ENCODE measurements around the gene CGB3.
"Not testable (repeated sequence)": the region's sequence is repeated elsewhere in the genome, so short reads cannot be mapped to it uniquely, and the experiment has no call there.

The CGB3 gene

DNA sequence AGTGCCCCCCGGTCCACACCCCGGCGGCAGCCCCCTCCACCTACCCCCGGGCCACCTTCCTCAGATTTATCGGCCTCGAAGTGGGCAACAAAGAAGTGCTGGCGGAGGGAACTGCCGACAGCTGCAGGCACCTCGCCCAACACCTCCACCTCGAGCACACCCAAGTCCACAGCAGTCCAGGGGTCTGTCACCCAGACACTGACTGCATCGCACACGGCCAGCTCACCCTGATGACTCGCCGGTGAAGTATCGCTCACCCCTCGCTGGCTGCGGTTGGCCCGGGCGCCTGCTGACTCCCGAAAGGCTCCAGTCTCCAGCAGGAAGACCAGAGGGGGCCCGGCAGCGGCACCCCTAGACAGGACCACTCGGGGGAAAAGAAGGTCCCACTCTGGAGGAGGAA, 1.5 kb upstream of the CGB3 start:
- H3K27ac Mint-ChIP-seq, ATAC-seq: not testable (repeated sequence)

DNA sequence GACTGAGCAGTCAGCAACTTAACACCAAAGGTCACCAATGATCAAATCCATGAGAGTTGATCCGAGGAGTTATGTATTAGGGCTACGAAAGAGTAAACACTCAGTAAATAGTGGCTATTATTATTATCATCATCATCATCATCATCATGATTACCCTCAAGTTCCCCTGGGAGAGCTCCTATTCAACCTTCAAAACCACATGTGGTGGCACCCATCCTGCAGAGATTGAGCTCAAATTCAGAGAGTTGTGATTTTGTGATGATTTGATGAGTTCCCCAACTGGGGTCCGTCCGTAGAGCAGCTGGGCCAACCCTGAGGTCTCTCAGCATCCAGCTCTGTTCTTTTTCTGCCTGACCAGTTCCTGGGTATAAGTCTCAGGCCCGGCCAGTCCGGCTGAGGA, 955 bp upstream of the CGB3 start:
- H3K4me3 Mint-ChIP-seq, H3K27ac Mint-ChIP-seq, H3K27me3 Mint-ChIP-seq, ATAC-seq, H3K9me3 Mint-ChIP-seq, DNase-seq: not testable (repeated sequence)
- peaks cover 15% of the 10 kb centered on the region for H3K4me1 Mint-ChIP-seq

More for the DNA sequence above, 1.5 kb upstream of the CGB3 start:
- H3K9me3 Mint-ChIP-seq, H3K4me3 Mint-ChIP-seq, DNase-seq, H3K27me3 Mint-ChIP-seq: not testable (repeated sequence)
- H3K4me1 Mint-ChIP-seq, result peaks cover 11% of the 10 kb centered on the region

- Mint-ChIP-seq H3K9me3 (no peaks in the 10 kb centered on the region), H3K27ac (no peak overlapping the region), H3K4me1 (peaks cover 33% of the 10 kb centered on the region), H3K27me3 (peaks cover 19% of the 10 kb centered on the region), H3K4me3 (no peak overlapping the region)
- no peak for DNase-seq
- ATAC-seq, result no peak
These were observed 2.0 kb downstream of the CGB3 start for GRCh38 chr19:49022116-49022515.

DNA sequence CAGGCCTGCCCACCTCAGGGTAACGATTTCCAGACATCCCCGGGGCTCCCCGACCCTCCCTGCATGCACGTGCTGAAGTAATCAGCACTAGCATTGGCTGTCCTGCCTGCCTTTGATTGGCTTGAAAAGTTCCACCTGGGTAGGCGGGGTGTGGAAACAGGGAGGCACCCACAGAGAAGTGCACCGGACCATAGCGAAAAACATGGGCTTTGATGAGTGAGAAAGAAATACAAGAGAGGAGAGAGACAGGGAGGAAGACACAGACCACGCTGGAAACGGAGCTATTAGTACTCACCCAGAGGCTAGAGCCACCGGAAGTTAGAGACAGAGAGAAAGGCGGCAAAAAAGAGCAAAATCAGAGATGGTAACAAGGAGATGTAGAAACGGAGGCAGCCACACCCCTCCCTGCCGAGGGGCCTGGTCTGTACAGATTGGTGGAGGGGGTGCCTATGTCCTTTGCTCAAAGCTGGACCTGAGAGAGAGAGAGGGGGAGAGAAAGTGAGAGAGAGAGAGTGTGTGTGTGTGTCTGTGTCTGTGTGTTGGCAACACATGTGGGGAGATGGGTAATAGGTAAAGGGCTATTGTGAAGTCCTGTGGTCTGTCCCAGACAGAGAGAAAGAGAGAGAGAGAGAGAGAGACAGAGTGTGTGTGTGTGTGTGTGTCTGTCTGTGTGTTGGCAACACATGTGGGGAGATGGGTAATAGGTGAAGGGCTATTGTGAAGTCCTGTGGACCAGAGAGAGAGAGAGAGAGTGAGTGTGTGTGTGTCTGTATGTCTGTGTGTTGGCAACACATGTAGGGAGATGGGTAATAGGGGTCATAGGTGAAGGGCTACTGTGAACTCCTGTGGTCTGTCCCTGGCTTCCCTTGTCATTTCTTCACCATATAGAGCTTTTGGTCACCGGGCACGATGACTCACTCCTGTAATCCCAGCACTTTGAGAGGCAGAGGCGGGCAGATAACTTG, 2.9 kb downstream of the CGB3 start:
- Mint-ChIP-seq H3K4me3 (no peak overlapping the region), H3K27me3 (peaks cover 19% of the 10 kb centered on the region), H3K27ac (peak overlapping the region in 1 of 2 donors; percentile 10), H3K9me3 (no peaks in the 10 kb centered on the region), H3K4me1 (peaks cover 33% of the 10 kb centered on the region)
- no peak for DNase-seq
- peak; percentile 24 for ATAC-seq

DNA sequence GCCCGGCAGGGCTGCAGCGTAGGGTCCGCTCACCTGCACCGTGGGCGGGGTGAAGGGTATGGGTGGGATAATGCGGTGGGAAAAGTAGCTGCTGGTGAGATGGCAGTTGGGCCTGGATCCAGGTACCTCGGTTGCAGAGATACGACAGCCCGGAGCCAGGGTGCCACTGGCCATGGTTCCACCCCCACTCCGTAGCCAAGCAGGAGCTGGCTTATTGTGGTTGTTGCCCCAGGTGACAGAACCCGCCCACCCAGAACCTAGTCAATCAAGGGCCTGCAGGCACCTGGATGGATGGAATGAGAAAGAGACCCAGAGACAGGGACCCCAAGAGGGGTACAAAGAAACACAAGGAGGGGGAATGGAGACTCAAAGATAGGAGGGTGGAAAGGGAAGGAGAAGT, 3.8 kb downstream of the CGB3 start:
- Mint-ChIP-seq H3K4me1 (peaks cover 33% of the 10 kb centered on the region), H3K9me3 (no peaks in the 10 kb centered on the region), H3K4me3 (peak overlapping the region in 1 of 2 donors; percentile 79), H3K27me3 (peaks cover 19% of the 10 kb centered on the region), H3K27ac (peak overlapping the region in 1 of 2 donors; percentile 78)
- DNase-seq (no peak), ATAC-seq (no peak)

DNA sequence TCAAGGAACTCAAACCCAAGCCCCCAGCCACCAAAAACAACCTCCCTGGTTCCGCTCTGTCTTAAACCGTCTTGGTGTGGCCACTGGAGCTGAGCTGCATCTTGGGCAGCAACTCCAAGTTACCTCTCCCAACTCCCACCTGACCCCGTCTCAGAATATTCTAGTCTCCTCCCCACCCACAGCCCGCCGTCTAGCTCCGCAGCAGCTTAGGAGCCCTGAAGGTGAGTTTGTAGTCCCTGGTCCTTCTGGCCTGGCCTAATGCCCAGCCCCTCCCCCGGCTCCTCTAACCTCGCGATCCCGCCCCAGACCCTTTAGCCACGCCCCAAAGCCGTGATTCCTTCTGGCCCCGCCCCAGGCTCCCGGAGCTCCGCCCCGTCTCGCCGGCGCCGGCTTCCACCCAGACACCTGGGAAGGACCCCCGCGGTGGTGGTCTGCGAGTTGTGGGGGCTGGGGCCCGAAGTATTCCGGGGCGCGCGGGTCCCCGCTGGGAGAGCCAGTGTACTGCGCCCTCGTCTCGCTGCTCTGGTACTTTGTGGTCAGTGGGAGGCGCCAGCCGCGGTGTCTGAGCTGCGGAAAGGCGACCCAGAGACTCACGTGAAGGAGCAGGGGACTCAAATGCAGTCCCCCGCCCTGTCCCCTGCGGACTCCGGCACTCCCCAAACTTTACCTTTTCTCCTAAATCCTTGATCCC, 4.7 kb downstream of the CGB3 start:
- peaks cover 33% of the 10 kb centered on the region for H3K4me1 Mint-ChIP-seq
- ATAC-seq (peak; percentile 44), DNase-seq (peak; percentile 54 to 64)
- peak overlapping the region in 1 of 2 donors; percentile 88 for H3K27ac Mint-ChIP-seq
- peak overlapping the region; percentile 79 to 84 for H3K4me3 Mint-ChIP-seq
- H3K9me3 Mint-ChIP-seq, result no peaks in the 10 kb centered on the region
- peaks cover 19% of the 10 kb centered on the region for H3K27me3 Mint-ChIP-seq

- not testable (repeated sequence) for ATAC-seq, H3K9me3 Mint-ChIP-seq, H3K27ac Mint-ChIP-seq, DNase-seq
- Mint-ChIP-seq H3K4me1 (peaks cover 33% of the 10 kb centered on the region), H3K27me3 (peaks cover 19% of the 10 kb centered on the region), H3K4me3 (peak overlapping the region; percentile 79 to 84)
These were observed 5.5 kb downstream of the CGB3 start for GRCh38 chr19:49018388-49019241.

- H3K27me3 Mint-ChIP-seq, result peaks cover 19% of the 10 kb centered on the region
- no peaks in the 10 kb centered on the region for H3K9me3 Mint-ChIP-seq
These were observed 6.3 kb downstream of the CGB3 start for GRCh38 chr19:49017666-49018351.

GRCh38 chr19:49017041-49017665, 7.0 kb downstream of the CGB3 start, which contains the start of gene LHB:
Gene LHB (minus strand): TSS chr19:49017091. CDS start chr19:49017081, 10 bp downstream.
- H3K4me1 Mint-ChIP-seq, result peaks cover 33% of the 10 kb centered on the region
- peak within 1 kb of the TSS in 1 of 2 donors; percentile 29 for H3K27ac Mint-ChIP-seq
- H3K4me3 Mint-ChIP-seq, result peak within 1 kb of the TSS; percentile 79 to 84
- no peak for ATAC-seq
- H3K9me3 Mint-ChIP-seq, result no peaks in the 10 kb centered on the region
- peaks cover 19% of the 10 kb centered on the region for H3K27me3 Mint-ChIP-seq
- no peak for DNase-seq

More at GRCh38 chr19:49017666-49018351, 6.3 kb downstream of the CGB3 start:
- H3K4me3 Mint-ChIP-seq, result peak overlapping the region; percentile 79 to 84
- H3K27ac Mint-ChIP-seq, result peak overlapping the region in 1 of 2 donors; percentile 29
- DNase-seq (peak; percentile 65 to 72), ATAC-seq (peak; percentile 83)
- H3K4me1 Mint-ChIP-seq, result peaks cover 33% of the 10 kb centered on the region

DNA sequence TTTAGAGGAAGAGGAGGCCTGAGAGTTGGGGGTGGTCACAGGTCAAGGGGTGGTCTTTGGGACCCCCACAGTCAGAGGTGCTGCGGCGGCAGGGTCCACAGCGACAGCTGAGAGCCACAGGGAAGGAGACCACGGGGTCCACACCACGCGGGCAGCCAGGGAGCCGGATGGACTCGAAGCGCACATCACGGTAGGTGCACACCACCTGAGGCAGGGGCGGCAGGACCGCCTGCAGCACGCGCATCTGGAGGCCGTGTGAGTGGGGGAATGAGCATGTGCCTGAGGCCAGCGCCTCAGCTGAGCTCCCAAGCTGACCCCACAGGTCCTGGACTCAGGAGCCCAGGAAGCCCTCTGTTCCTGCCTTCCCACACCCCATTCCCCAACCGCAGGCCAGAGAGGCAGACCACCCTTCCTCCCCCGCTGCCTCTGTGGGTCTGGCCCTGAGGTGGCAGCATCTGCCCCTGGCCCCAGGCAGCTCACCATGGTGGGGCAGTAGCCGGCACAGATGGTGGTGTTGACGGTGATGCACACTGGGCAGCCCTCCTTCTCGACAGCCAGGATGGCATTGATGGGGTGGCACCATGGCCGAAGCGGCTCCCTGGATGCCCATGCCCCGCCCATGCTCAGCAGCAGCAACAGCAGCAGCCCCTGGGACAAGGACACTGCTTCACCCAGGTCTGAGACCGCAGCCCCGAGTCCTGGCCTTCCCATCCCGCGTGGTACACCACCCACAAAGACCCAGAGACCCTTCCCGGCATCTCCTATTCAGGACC, 7.9 kb downstream of the CGB3 start:
- Mint-ChIP-seq H3K27me3 (peaks cover 19% of the 10 kb centered on the region), H3K9me3 (no peaks in the 10 kb centered on the region), H3K27ac (no peak overlapping the region), H3K4me1 (peaks cover 28% of the 10 kb centered on the region), H3K4me3 (no peak overlapping the region)
- DNase-seq, result no peak
- ATAC-seq, result no peak

DNA sequence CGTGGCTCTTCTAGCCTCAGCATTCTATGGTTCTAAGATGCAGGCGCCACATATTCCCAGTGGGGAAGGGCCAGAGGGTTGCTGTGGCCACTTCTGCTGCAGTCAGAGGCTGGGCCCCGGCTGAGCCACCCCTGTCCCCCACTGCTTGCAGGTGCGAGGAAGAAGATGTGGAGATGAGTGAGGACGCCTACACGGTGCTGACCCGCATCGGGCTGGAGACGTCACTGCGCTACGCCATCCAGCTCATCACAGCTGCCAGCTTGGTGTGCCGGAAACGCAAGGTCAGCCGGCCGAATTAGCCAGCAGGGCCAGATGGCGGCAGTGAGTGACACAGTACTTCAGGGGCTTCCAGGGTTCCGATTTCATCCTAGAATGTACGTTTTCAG, 9.3 kb downstream of the CGB3 start:
- no peak overlapping the region for H3K27ac Mint-ChIP-seq
- ATAC-seq (no peak), DNase-seq (no peak)
- H3K27me3 Mint-ChIP-seq, result peaks cover 12% of the 10 kb centered on the region
- no peak overlapping the region for H3K4me3 Mint-ChIP-seq
- peaks cover 17% of the 10 kb centered on the region for H3K4me1 Mint-ChIP-seq
- H3K9me3 Mint-ChIP-seq, result no peaks in the 10 kb centered on the region

DNA sequence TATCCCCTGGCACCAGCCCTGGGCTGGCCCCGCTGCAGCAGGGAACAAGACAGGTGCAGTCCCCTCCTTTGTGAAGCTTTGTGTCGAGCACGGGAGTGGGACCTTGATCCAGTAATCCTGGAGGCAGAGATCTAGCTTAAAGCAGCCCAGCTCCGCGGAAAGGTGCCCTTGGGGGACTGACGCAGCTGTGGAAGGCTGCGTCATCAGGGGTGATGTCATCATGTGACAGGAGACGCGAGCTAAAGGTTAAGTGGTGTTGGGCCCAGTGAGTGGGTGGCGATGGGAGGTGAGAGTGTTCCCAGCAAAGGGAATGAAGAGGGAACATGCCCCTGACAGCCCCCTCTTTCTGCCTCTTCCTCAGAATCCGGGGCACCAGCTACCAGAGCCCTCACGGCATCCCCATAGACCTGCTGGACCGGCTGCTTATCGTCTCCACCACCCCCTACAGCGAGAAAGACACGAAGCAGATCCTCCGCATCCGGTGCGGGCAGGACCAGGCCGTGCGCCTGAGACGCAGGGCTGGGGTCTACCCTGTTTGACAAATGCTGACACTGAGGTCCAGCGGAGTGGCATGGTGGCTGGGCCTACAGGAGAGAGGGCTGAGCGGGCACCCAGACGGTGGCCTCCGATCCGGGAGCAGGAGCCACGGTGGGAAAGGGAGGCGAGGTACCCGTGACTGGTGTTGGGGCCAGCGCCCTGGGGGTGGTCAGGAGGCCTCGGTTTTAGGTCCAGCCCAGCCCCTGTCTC, 9.8 kb downstream of the CGB3 start:
- peaks cover 6% of the 10 kb centered on the region for H3K27me3 Mint-ChIP-seq
- ATAC-seq, result no peak
- no peak for DNase-seq
- H3K27ac Mint-ChIP-seq, result no peak overlapping the region
- H3K4me1 Mint-ChIP-seq, result peaks cover 12% of the 10 kb centered on the region
- H3K4me3 Mint-ChIP-seq, result no peak overlapping the region
- H3K9me3 Mint-ChIP-seq, result no peaks in the 10 kb centered on the region

DNA sequence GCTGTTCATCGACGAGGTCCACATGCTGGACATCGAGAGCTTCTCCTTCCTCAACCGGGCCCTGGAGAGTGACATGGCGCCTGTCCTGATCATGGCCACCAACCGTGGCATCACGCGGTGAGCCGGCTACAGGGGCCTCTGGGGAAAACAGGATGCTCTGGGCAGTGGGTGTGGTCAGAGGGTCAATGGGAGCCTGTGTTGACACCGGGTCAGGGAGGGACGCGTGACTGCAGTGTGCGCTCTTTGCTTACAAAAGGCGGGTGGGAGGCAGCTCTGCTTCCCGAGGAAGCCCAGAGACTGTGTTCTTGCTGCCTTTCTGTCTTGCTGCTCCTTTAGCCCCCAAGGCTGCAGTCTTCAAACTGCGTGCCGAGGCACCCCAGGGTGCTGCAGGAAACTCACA, 12.9 kb downstream of the CGB3 start:
- ATAC-seq, result no peak
- H3K4me3 Mint-ChIP-seq, result no peak overlapping the region
- H3K4me1 Mint-ChIP-seq, result no peaks in the 10 kb centered on the region
- no peaks in the 10 kb centered on the region for H3K27me3 Mint-ChIP-seq
- no peaks in the 10 kb centered on the region for H3K9me3 Mint-ChIP-seq
- no peak overlapping the region for H3K27ac Mint-ChIP-seq
- DNase-seq, result no peak
